Mesothelial cell of epicardium (in vitro differentiated cells): Measurements from ENCODE around the gene SCRN3. TPM values are rescaled to one million over a fixed set of nuclear protein-coding genes. Genes with fewer than 3 reads are reported as not detected.
"Not testable (repeated sequence)": the region's sequence is repeated elsewhere in the genome, so short reads cannot be mapped to it uniquely, and the experiment has no call there.

Experiments
- DNase-seq, 2 experiments: peaks; one replicate each; pipeline ENCODE4 v3.0.0; 2021; ENCODE audit warnings: low spot score in 2 of 2; ENCODE audit not compliant: unreplicated experiment in 2 of 2
- H3K27ac Mint-ChIP-seq: 2 replicates; pipeline ENCODE4 v1.8.0; 2021; ENCODE audit warnings: mixed read lengths
- H3K27me3 Mint-ChIP-seq: 2 replicates; pipeline ENCODE4 v1.8.0; 2021; ENCODE audit warnings: low read depth, mixed read lengths
- H3K36me3 Mint-ChIP-seq: 2 replicates; pipeline ENCODE4 v1.8.0; 2021; ENCODE audit warnings: mixed read lengths
- H3K4me1 Mint-ChIP-seq: 2 replicates; pipeline ENCODE4 v1.8.0; 2021; ENCODE audit warnings: mixed read lengths
- H3K4me3 Mint-ChIP-seq: 2 replicates; pipeline ENCODE4 v1.8.0; 2021; ENCODE audit warnings: mild to moderate bottlenecking, moderate library complexity, mixed read lengths
- H3K9me3 Mint-ChIP-seq: 2 replicates; pipeline ENCODE4 v1.8.0; 2021; ENCODE audit warnings: mixed read lengths
- CTCF ChIP-seq: fragments of 200-600 bp; sonication (generic); IDR thresholded peaks from one replicate; pipeline ENCODE4 v1.5.0; 2021; ENCODE audit warnings: antibody characterized with exemption; ENCODE audit not compliant: unreplicated experiment
- total RNA-seq: library from RNA; stranded (reverse); gene quantifications from 3 replicates; pipeline ENCODE4 v1.2.1, GENCODE V29; 2021

Gene SCRN3
- total RNA-seq, 1 donor from 2014 or later, result 26.5 TPM

- Mint-ChIP-seq H3K9me3 (peaks cover 3% of the 10 kb centered on the region), H3K27ac (no peak overlapping the region), H3K36me3 (peaks cover 26% of the 10 kb centered on the region), H3K27me3 (no peaks in the 10 kb centered on the region), H3K4me3 (no peak overlapping the region), H3K4me1 (no peaks in the 10 kb centered on the region)
- TF ChIP-seq CTCF, result no peak
- DNase-seq, result no peak
Observed at GRCh38 chr2:174383796-174384195, 11.7 kb upstream of the SCRN3 start.

- Mint-ChIP-seq H3K27me3 (no peaks in the 10 kb centered on the region), H3K9me3 (peaks cover 3% of the 10 kb centered on the region)
Observed at GRCh38 chr2:174385201-174385600, 10.3 kb upstream of the SCRN3 start.

GRCh38 chr2:174388706-174389105 lies 6.8 kb upstream of the SCRN3 start:
- not testable (repeated sequence) for H3K27ac Mint-ChIP-seq, H3K4me3 Mint-ChIP-seq, H3K9me3 Mint-ChIP-seq, DNase-seq, H3K4me1 Mint-ChIP-seq, H3K27me3 Mint-ChIP-seq
- H3K36me3 Mint-ChIP-seq, result peaks cover 41% of the 10 kb centered on the region

More at GRCh38 chr2:174385201-174385600, 10.3 kb upstream of the SCRN3 start:
- Mint-ChIP-seq H3K36me3 (peaks cover 28% of the 10 kb centered on the region), H3K4me1 (no peaks in the 10 kb centered on the region), H3K4me3 (no peak overlapping the region), H3K27ac (no peak overlapping the region)
- DNase-seq, result no peak
- no peak for TF ChIP-seq CTCF

GRCh38 chr2:174389542-174389941 lies 6.0 kb upstream of the SCRN3 start:
- Mint-ChIP-seq H3K36me3 (peaks cover 35% of the 10 kb centered on the region), H3K27me3 (no peaks in the 10 kb centered on the region), H3K9me3 (no peaks in the 10 kb centered on the region), H3K27ac (no peak overlapping the region), H3K4me3 (no peak overlapping the region), H3K4me1 (peaks cover 16% of the 10 kb centered on the region)
- DNase-seq, result no peak
- TF ChIP-seq CTCF, result no peak

GRCh38 chr2:174390303-174390702 lies 5.2 kb upstream of the SCRN3 start:
- H3K9me3 Mint-ChIP-seq, DNase-seq, H3K4me3 Mint-ChIP-seq, H3K27ac Mint-ChIP-seq, H3K27me3 Mint-ChIP-seq: not testable (repeated sequence)
- Mint-ChIP-seq H3K4me1 (peaks cover 22% of the 10 kb centered on the region), H3K36me3 (peaks cover 33% of the 10 kb centered on the region)

GRCh38 chr2:174392706-174393105 lies 2.8 kb upstream of the SCRN3 start:
- Mint-ChIP-seq H3K9me3 (no peaks in the 10 kb centered on the region), H3K36me3 (peaks cover 22% of the 10 kb centered on the region), H3K4me1 (peaks cover 33% of the 10 kb centered on the region), H3K27me3 (no peaks in the 10 kb centered on the region), H3K27ac (no peak overlapping the region), H3K4me3 (no peak overlapping the region)
- no peak for DNase-seq
- no peak for TF ChIP-seq CTCF
